Endothelial cell of umbilical vein (primary cell): ENCODE results near the gene VAV2. TPM values are rescaled to one million over a fixed set of nuclear protein-coding genes. Genes with fewer than 3 reads are reported as not detected.

Source experiments
- BruUV-seq: library from RNA; stranded (reverse); fragments of 400-500 nt; replicated peaks from 2 replicates; lab custom pipeline; 2021; lab: Mats Ljungman, UMichigan
- CTCF ChIA-PET: fragments of 300-600, 350-600 bp; sonication (Branson Sonifier 250); formaldehyde crosslinking; loops from one replicate; lab custom pipeline; 2021; ENCODE audit warnings: antibody characterized with exemption, inconsistent platforms; lab: Charles Lee
- POLR2A ChIA-PET: fragments of 300-600, 350-600 bp; sonication (Branson Sonifier 250); formaldehyde crosslinking; loops from one replicate; lab custom pipeline; 2021; ENCODE audit warnings: antibody characterized with exemption, inconsistent platforms; lab: Charles Lee
- DNase-seq: peaks from one replicate; pipeline ENCODE4 v3.0.0-alpha.2; 2011; ENCODE audit warnings: low read depth, low spot score
- FAIRE-seq: peaks from 2 replicates; lab custom pipeline; 2011; peaks lifted over from hg19 to GRCh38; lab: Jason Lieb, UNC
- H2AFZ ChIP-seq: 2 replicates; pipeline ENCODE4 v1.6.0; 2012; ENCODE audit warnings: low read depth, low read length, control low read depth, inconsistent platforms
- H3K27ac ChIP-seq: 2 replicates; pipeline ENCODE4 v1.5.1; 2011; ENCODE audit warnings: low read depth, mild to moderate bottlenecking, control low read depth, low read length, moderate library complexity; ENCODE audit not compliant: insufficient read depth
- H3K27me3 ChIP-seq, 2 experiments: 2 replicates each; pipeline versions ENCODE4 v1.6.0 to v1.6.1; 2011; ENCODE audit warnings: low read length in 2 of 2, mixed read lengths in 1 of 2; ENCODE audit not compliant: control insufficient read depth in 2 of 2, insufficient read depth in 2 of 2
- H3K36me3 ChIP-seq, 2 experiments: 2 replicates in 1 of 2; 3 replicates in 1 of 2; pipeline ENCODE4 v1.5.1; 2011; ENCODE audit warnings: low read length in 2 of 2, mild to moderate bottlenecking in 1 of 2, moderate library complexity in 1 of 2; ENCODE audit not compliant: control insufficient read depth in 2 of 2, insufficient read depth in 2 of 2; ENCODE audit errors: extremely low read depth in 1 of 2
- H3K4me1 ChIP-seq: 3 replicates; pipeline ENCODE4 v1.5.1; 2011; ENCODE audit warnings: mild to moderate bottlenecking, low read length; ENCODE audit not compliant: control insufficient read depth, insufficient read depth; ENCODE audit errors: extremely low read depth
- H3K4me2 ChIP-seq: 2 replicates; pipeline ENCODE4 v1.6.1; 2011; ENCODE audit warnings: low read length, control low read depth, mixed read lengths; ENCODE audit not compliant: insufficient read depth
- H3K4me3 ChIP-seq, 3 experiments: fragments of 200-600 bp in 1 of 3; sonication (generic), shearing (Covaris generic) in 1 of 3; replicated peaks in 1 of 3; 2 replicates each; pipeline ENCODE4 v1.5.1; 2011 to 2016; ENCODE audit warnings: control low read depth in 3 of 3, low read length in 3 of 3, mild to moderate bottlenecking in 2 of 3, inconsistent platforms in 1 of 3, low read depth in 1 of 3, moderate library complexity in 1 of 3; ENCODE audit not compliant: insufficient read depth in 1 of 3
- H3K79me2 ChIP-seq: 2 replicates; pipeline ENCODE4 v1.6.0; 2012; ENCODE audit warnings: low read length, inconsistent platforms; ENCODE audit not compliant: control insufficient read depth, insufficient read depth
- H3K9ac ChIP-seq: replicated peaks from 2 replicates; pipeline ENCODE3; 2011; ENCODE audit warnings: low read length, control low read depth; ENCODE audit not compliant: insufficient read depth; ENCODE audit errors: extremely low read depth
- H3K9me1 ChIP-seq: replicated peaks from 3 replicates; pipeline ENCODE4 v1.6.0; 2011; ENCODE audit warnings: mild to moderate bottlenecking, low read length; ENCODE audit not compliant: control insufficient read depth, insufficient read depth; ENCODE audit errors: extremely low read depth
- H3K9me3 ChIP-seq: replicated peaks from 2 replicates; pipeline ENCODE4 v1.5.1; 2012; ENCODE audit warnings: low read length, inconsistent platforms; ENCODE audit not compliant: control insufficient read depth, insufficient read depth
- H4K20me1 ChIP-seq: replicated peaks from 2 replicates; pipeline ENCODE3; 2011; ENCODE audit warnings: mild to moderate bottlenecking, low read length; ENCODE audit not compliant: control insufficient read depth, insufficient read depth; ENCODE audit errors: extremely low read depth
- CTCF ChIP-seq, 2 donors: IDR thresholded peaks; 1 replicate in 1 of 2; 2 replicates in 1 of 2; pipeline ENCODE4 v1.5.1; 2011; ENCODE audit warnings: low read length in 2 of 2, mild to moderate bottlenecking in 2 of 2, moderate library complexity in 2 of 2, control low read depth in 1 of 2, inconsistent platforms in 1 of 2, low read depth in 1 of 2; ENCODE audit not compliant: insufficient read depth in 1 of 2; ENCODE audit errors: extremely low read depth in 1 of 2
- EZH2 ChIP-seq: IDR thresholded peaks from 2 replicates; pipeline ENCODE4 v1.6.1; 2012; ENCODE audit warnings: borderline replicate concordance, low read depth, mild to moderate bottlenecking, moderate library complexity, low read length, inconsistent platforms; ENCODE audit not compliant: severe bottlenecking
- FOS ChIP-seq: IDR thresholded peaks from 2 replicates; pipeline ENCODE4 v1.6.1; 2011; ENCODE audit warnings: mild to moderate bottlenecking, low read length, moderate library complexity, borderline replicate concordance; ENCODE audit not compliant: insufficient read depth
- GATA2 ChIP-seq: IDR thresholded peaks from 2 replicates; pipeline ENCODE4 v1.7.0; 2011; ENCODE audit warnings: low read depth, mild to moderate bottlenecking, moderate library complexity, mixed read lengths, low read length; ENCODE audit not compliant: insufficient read length, insufficient read depth
- JUN ChIP-seq: IDR thresholded peaks from 2 replicates; pipeline ENCODE4 v1.6.1; 2011; ENCODE audit warnings: borderline replicate concordance, low read depth; ENCODE audit not compliant: insufficient read length, insufficient read depth
- MAX ChIP-seq: IDR thresholded peaks from 2 replicates; pipeline ENCODE4 v1.6.1; 2011; ENCODE audit not compliant: insufficient read depth, insufficient read length
- MYC ChIP-seq: IDR thresholded peaks from one replicate; pipeline ENCODE4 v1.6.1; 2011; ENCODE audit warnings: mild to moderate bottlenecking, low read depth, low read length
- POLR2A ChIP-seq: IDR thresholded peaks from 2 replicates; pipeline ENCODE4 v1.6.1; 2012; ENCODE audit warnings: low read depth, mild to moderate bottlenecking, control low read depth, low read length
- POLR2AphosphoS5 ChIP-seq: IDR thresholded peaks from 2 replicates; pipeline ENCODE4 v1.6.1; 2012; ENCODE audit warnings: low read depth, mild to moderate bottlenecking, control low read depth, low read length, moderate library complexity; ENCODE audit not compliant: insufficient read depth
- dilution Hi-C: fragments of 300-500 bp; cut with MboI; formaldehyde crosslinking; loops from one replicate; pipeline ENCODE4 v1.15.0; 2019; ENCODE audit warnings: low sequenced_read_pairs; ENCODE audit not compliant: extremely low pct_ligation_motif_present
- intact Hi-C: fragments of 100-400 bp; cut with micrococcal nuclease; formaldehyde crosslinking; loops from one replicate; pipeline ENCODE4 v1.10.0; 2022
- polyA plus RNA-seq, 4 experiments: library from polyadenylated mRNA; depleted of rRNA in 3 of 4; stranded (reverse) in 3 of 4; unstranded in 1 of 4; fragments of >200 nt; gene quantifications; 2 replicates each; pipeline versions ENCODE4 v1.2.1 to v1.2.3, GENCODE V29; 2011 to 2012; ENCODE audit warnings: missing spikeins in 1 of 4
- total RNA-seq: library from RNA; stranded (reverse); gene quantifications from 2 replicates; pipeline ENCODE4 v1.2.3, GENCODE V29; 2021

VAV2 gene
- total and polyA plus RNA-seq, 2 donors (not counting 3 experiments of a cell fraction or from before 2014, with no cell fraction given) = 10.6 to 30.6 TPM

- no peak for TF ChIP-seq MAX
- H3K4me3 ChIP-seq = no peak overlapping the region
- no peaks in the 10 kb centered on the region for H3K79me2 ChIP-seq
- H3K36me3 ChIP-seq = no peaks in the 10 kb centered on the region
- DNase-seq = no peak
- CTCF ChIA-PET = no interaction called here
- H3K4me2 ChIP-seq = no peak overlapping the region
- no peaks in the 10 kb centered on the region for H3K9me1 ChIP-seq
- no peak overlapping the region for H3K27ac ChIP-seq
- POLR2A ChIA-PET = no interaction called here
- BruUV-seq = no TSS peak
- no peaks in the 10 kb centered on the region for H3K9me3 ChIP-seq
- no peak overlapping the region for H2AFZ ChIP-seq
- H4K20me1 ChIP-seq = no peaks in the 10 kb centered on the region
- intact Hi-C loops (no loop called here), dilution Hi-C loops (no loop called here)
- no peak overlapping the region for H3K9ac ChIP-seq
- FAIRE-seq = no peak
- H3K27me3 ChIP-seq = no peaks in the 10 kb centered on the region
- H3K4me1 ChIP-seq = peaks cover 2% of the 10 kb centered on the region
Measured at GRCh38 chr9:133737071-133737773, 254.9 kb downstream of the VAV2 start.

GRCh38 chr9:133735931-133736330, 256.2 kb downstream of the VAV2 start:
- no TSS peak for BruUV-seq
- H3K9ac ChIP-seq = no peak overlapping the region
- no peak overlapping the region for H3K27ac ChIP-seq
- no peaks in the 10 kb centered on the region for H3K27me3 ChIP-seq
- no peak for FAIRE-seq
- dilution Hi-C loops = no loop called here
- H3K4me3 ChIP-seq = no peak overlapping the region
- no peaks in the 10 kb centered on the region for H3K9me1 ChIP-seq
- CTCF ChIA-PET = no interaction called here
- no peaks in the 10 kb centered on the region for H3K79me2 ChIP-seq
- no peak for TF ChIP-seq POLR2AphosphoS5
- no peak for TF ChIP-seq GATA2
- no peak for TF ChIP-seq MYC
- no peak for TF ChIP-seq EZH2
- no peak for TF ChIP-seq CTCF (IDR thresholded peaks at IDR 0.05; ENCODE audit: extremely low read depth in 1 of 2, insufficient read depth in 1 of 2, low read depth in 1 of 2, low read length in 2 of 2)
- no peak for TF ChIP-seq FOS
- TF ChIP-seq POLR2A = no peak
- no peak for TF ChIP-seq JUN
- no peak for TF ChIP-seq MAX
- no peaks in the 10 kb centered on the region for H3K9me3 ChIP-seq
- H3K36me3 ChIP-seq = no peaks in the 10 kb centered on the region
- POLR2A ChIA-PET = no interaction called here
- H3K4me1 ChIP-seq = peaks cover 2% of the 10 kb centered on the region
- no peak overlapping the region for H2AFZ ChIP-seq
- intact Hi-C loops = no loop called here
- no peaks in the 10 kb centered on the region for H4K20me1 ChIP-seq
- no peak for DNase-seq
- no peak overlapping the region for H3K4me2 ChIP-seq
